VCaP (cell line): Measurements from ENCODE around the gene PMM1.
"Not testable (repeated sequence)": the region's sequence is repeated elsewhere in the genome, so short reads cannot be mapped to it uniquely, and the experiment has no call there.

Experiments used
- H3K27ac ChIP-seq: fragments of 450-650 bp; 2 replicates; pipeline ENCODE4 v1.5.1; 2017
- TF ChIP-seq, protein P1 (sequence below): fragments of 450-650 bp; conservative IDR thresholded peaks from 2 replicates; pipeline ENCODE4 v1.5.1; 2017; ENCODE audit warnings: mild to moderate bottlenecking, moderate library complexity

PMM1 gene

DNA sequence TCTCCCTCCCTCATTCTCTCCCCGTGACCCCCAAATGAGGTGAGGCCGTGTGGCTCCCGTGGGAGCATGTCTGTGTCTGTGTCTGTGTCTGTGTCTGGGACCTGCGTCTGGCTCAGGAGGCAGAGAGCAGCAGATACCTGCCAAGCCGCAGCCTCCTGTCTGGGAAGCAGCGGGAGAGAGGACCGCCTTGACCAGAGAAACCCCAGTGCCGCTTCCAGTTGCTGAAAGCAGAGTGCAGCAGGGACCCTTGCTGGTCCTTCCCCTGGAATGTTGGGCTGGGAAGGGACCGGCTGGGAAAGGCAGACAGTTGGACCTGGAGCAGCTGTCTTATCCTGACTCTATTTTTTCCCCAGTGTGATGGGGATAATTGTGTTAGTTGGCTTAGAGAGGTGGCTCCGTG is 28.3 kb downstream of the PMM1 start:
- H3K27ac ChIP-seq: no peak overlapping the region; the same call in 1 of the 2 replicates
- TF ChIP-seq, protein P1, sequence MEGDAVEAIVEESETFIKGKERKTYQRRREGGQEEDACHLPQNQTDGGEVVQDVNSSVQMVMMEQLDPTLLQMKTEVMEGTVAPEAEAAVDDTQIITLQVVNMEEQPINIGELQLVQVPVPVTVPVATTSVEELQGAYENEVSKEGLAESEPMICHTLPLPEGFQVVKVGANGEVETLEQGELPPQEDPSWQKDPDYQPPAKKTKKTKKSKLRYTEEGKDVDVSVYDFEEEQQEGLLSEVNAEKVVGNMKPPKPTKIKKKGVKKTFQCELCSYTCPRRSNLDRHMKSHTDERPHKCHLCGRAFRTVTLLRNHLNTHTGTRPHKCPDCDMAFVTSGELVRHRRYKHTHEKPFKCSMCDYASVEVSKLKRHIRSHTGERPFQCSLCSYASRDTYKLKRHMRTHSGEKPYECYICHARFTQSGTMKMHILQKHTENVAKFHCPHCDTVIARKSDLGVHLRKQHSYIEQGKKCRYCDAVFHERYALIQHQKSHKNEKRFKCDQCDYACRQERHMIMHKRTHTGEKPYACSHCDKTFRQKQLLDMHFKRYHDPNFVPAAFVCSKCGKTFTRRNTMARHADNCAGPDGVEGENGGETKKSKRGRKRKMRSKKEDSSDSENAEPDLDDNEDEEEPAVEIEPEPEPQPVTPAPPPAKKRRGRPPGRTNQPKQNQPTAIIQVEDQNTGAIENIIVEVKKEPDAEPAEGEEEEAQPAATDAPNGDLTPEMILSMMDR: no peak

GRCh38 chr22:41560095-41560471 is 29.6 kb downstream of the PMM1 start:
- TF ChIP-seq, protein P1: no peak
- H3K27ac ChIP-seq: peak overlapping the region; percentile 22; the same call in 1 of the 2 replicates

DNA sequence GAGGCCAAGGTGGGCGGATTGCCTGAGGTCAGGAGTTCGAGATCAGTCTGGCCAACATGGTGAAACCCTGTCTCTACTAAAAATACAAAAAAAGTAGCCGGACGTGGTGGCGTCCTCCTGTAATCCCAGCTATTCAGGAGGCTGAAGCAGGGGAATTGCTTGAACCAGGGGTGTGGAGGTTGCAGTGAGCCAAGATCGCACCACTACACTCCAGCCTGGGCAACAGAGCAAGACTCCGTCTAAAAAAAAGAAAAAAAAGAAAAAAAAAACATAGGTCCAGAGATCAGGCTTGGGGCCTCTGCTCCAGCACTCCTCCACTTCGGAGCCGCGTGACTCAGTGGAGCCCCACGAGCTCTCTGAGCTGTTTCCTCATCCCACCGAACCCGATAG is 31.4 kb downstream of the PMM1 start:
- H3K27ac ChIP-seq: not testable (repeated sequence)

DNA sequence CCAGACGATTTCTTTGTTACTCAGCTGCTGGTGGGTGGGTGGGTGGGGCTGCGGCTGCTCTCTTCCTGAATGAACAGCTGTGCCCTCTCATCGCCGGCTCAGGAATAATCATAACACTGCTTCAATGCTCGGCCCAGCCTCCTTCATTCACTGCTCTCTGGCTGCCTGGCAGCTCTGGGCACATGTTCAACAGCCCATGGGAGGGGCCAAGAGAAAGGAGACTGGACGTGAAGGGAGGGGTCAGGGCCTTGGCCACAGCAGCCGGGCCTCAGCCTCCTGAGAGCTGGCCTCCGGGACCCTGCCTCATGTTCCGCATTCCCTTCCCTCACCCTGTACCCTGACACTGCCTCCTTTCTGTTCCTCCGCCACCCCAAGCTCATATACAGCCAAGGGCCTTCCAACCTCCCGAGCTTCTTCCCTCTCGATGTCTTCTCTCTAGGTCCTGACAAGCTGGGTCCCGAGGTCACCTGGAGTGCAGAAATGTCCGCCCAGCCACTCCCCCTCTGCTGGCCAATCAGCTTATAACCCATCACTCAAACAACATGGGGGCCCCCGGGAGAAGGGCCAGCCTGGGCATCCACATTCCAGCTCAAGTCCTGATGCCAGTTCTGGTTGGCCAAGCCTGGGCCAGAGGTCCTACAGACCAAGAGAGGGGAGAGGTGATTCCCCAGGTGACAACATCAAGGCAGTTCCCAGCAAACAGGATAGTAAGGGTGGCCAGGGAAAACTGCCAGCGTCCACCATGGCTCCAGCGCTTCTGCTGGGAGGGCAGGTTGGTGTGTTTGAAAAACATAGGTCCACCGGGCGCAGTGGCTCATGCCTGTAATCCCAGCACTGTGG is 32.0 kb downstream of the PMM1 start:
- TF ChIP-seq, protein P1: no peak
- H3K27ac ChIP-seq: no peak overlapping the region

- TF ChIP-seq, protein P1: no peak
- H3K27ac ChIP-seq: no peak overlapping the region
These were observed 33.1 kb downstream of the PMM1 start for GRCh38 chr22:41556561-41556960.

DNA sequence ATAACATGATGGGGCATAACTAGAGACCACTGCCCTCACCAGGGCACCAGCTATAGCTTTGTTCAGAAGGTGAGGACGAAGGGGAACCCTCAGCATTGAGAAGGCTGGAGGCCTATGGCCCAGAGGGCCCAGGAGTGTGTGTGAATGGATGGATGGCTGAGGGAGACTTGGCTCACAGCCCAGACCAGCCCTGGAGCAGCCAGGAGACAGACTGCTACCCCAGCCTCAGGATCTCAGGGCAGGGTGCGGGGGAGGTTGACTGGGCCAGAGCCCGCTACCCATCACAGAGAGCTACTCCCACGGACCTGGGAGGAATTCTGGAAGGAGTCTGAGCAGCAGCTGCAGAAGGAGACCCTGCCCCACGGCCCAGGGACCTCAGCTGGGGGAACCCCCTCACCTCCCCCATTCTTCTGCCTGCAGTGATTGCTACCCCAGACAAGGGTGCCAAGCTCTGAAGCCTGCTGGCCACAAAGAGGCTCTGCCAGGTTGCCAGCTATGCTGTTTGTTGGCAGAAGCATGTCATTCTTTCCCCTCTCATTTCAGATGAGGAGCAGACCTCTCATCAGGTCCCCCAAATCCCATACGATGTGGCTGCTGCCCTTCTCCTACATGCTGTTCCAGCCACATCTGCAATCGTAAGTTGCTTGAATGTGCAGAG is 34.2 kb downstream of the PMM1 start:
- TF ChIP-seq, protein P1: no peak
- H3K27ac ChIP-seq: no peak overlapping the region

DNA sequence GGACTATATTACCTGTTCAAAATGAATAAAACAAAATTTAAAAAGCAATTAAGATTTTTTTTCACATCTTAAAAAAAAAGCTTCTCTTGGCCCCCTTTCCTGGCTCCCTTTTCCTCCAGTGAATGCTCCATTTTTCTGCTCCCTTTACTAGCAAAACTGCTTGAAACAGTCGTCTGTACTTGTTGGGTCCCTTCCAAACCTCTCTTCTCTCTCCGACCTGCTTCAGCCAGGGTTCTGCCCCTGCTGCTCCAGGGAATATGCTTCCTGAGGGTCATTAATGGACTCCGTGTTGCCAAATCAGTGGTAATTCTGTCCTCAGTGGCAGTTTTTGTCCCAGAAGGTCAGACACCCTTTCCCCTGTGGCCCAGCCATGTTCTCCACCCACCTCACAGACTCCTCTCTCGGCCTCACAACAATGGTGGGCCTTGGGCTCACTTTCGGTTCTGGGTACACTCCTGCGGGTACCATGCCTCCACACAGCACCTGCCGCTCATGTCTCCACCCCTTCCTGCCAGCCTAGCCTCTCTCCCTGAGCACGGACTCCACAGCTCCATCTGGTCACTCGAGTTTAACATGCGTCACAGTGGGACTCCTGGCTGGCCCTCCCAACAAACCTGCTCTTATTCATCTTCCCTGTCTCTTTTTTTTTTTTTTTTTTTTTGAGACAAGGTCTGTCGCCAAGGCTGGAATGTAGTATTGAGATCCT is 37.6 kb downstream of the PMM1 start:
- H3K27ac ChIP-seq: no peak overlapping the region
- TF ChIP-seq, protein P1: no peak
